Measurements from ENCODE around the gene FAM184B.

DNA sequence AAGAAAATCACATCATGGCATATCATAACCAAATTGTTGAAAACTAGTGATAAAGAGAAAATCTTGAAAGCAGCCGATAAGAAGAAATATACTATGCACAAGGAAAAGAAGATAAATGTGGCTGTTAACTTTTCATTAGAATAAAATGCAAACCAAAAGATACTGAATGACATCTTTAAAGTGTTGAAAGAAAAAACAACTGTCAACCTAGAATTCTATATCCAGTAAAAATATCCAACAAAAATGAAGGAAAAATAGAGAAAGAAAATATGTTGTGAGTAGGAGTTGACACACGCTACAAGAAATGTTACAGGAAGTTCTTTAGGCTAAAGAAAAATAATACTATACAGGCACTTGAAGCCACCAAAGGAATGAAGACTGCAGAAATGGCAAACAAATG, 82.0 kb downstream of the FAM184B start:
- no peak for TF ChIP-seq EZH2phosphoT487 (IDR thresholded peaks at IDR 0.05; ENCODE audit: insufficient read depth, low read depth)
- TF ChIP-seq EZH2 (IDR thresholded peaks at IDR 0.05; ENCODE audit: insufficient read depth, poor library complexity, severe bottlenecking), result no peak

Measured in GM23248 (cell line).